Glutamatergic neuron (in vitro differentiated cells): ENCODE measurements around the gene FEM1C. TPM values are rescaled to one million over a fixed set of nuclear protein-coding genes. Genes with fewer than 3 reads are reported as not detected.

ENCODE experiments used
- DNase-seq: peaks from one replicate; pipeline ENCODE4 v3.0.0; 2022
- H3K27ac Mint-ChIP-seq: one replicate; pipeline ENCODE4 v1.8.0; 2020; ENCODE audit warnings: mild to moderate bottlenecking, mixed read lengths, inconsistent platforms; ENCODE audit not compliant: unreplicated experiment
- H3K27me3 Mint-ChIP-seq: one replicate; pipeline ENCODE4 v1.8.0; 2020; ENCODE audit warnings: mild to moderate bottlenecking, moderate library complexity, mixed read lengths, inconsistent platforms; ENCODE audit not compliant: unreplicated experiment
- H3K36me3 Mint-ChIP-seq: one replicate; pipeline ENCODE4 v1.8.0; 2020; ENCODE audit warnings: mild to moderate bottlenecking, mixed read lengths, inconsistent platforms; ENCODE audit not compliant: unreplicated experiment
- H3K4me1 Mint-ChIP-seq: one replicate; pipeline ENCODE4 v1.8.0; 2020; ENCODE audit warnings: mild to moderate bottlenecking, low read depth, mixed read lengths, inconsistent platforms; ENCODE audit not compliant: unreplicated experiment
- H3K4me3 Mint-ChIP-seq: one replicate; pipeline ENCODE4 v1.8.0; 2020; ENCODE audit warnings: mild to moderate bottlenecking, mixed read lengths, inconsistent platforms; ENCODE audit not compliant: unreplicated experiment
- H3K9me3 Mint-ChIP-seq: one replicate; pipeline ENCODE4 v1.8.0; 2020; ENCODE audit warnings: mild to moderate bottlenecking, moderate library complexity, mixed read lengths, inconsistent platforms; ENCODE audit not compliant: unreplicated experiment
- long read RNA-seq: library from polyadenylated mRNA; unstranded; transcript quantifications from one replicate; pipeline ENCODE4 v2.0.0, GENCODE V29; 2020; ENCODE audit not compliant: unreplicated experiment
- total RNA-seq: library from RNA; stranded (reverse); fragmentation: NEBNext Ultra II Directional; extraction: Animal tissue kit (Norgen Biotek cat#: 25700); gene quantifications from one replicate; pipeline ENCODE4 v1.2.1, GENCODE V29; 2021; ENCODE audit not compliant: unreplicated experiment
- TF ChIP-seq, protein P1 (sequence below): fragments of 200-600 bp; sonication (generic); IDR thresholded peaks from one replicate; pipeline ENCODE4 v1.5.0; 2021; ENCODE audit not compliant: partially characterized antibody, unreplicated experiment

The FEM1C gene, protein sequence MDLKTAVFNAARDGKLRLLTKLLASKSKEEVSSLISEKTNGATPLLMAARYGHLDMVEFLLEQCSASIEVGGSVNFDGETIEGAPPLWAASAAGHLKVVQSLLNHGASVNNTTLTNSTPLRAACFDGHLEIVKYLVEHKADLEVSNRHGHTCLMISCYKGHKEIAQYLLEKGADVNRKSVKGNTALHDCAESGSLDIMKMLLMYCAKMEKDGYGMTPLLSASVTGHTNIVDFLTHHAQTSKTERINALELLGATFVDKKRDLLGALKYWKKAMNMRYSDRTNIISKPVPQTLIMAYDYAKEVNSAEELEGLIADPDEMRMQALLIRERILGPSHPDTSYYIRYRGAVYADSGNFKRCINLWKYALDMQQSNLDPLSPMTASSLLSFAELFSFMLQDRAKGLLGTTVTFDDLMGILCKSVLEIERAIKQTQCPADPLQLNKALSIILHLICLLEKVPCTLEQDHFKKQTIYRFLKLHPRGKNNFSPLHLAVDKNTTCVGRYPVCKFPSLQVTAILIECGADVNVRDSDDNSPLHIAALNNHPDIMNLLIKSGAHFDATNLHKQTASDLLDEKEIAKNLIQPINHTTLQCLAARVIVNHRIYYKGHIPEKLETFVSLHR
- total RNA-seq, result 20.2 TPM
- long read RNA-seq, result 0 reads

DNA sequence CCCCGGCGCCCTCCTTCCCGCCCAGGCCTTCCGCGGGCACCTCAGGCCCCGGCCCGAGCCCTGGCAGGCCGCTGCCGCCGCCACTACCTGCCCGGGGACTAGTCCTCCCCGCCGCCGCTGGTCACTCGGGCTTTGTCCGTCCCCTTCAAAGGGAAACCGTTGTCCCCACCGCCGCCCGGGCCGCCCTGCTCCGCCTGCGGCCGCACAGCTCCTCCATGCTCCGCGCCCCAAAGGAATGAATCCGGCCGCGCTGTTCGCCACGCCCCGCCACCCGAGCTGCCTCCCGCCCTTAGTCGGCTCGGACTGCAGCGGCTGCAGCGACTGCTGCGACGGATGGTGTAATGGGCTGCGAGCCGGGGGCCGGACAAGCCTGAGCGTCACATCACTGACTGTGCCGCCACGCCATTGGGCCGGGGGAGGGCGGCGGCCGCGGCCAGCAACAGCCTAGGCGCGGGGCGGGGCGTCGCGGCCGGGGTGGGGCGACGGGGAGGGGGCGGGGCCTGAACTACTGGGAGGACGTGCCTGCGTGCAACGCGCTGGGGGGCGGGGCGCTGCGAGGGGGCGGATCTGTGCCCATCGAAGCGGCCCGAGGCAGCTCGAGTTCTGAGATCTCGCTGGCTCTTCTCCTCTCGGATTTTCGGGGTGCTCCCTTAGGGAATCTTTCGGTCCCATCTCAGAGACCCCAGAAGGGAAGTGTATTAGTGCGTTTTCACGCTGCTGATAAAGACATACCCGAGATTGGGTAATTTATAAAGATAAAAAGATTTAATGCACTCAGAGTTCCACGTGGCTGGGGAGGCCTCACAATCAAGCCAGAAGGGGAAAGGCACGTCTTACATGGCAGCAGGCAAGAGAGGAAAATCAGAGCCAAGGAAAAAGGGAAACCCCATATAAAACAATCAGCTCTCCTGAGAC lies at the start of gene FEM1C:
TSS of gene FEM1C (minus strand) at position 340 of the 915 bp plus-strand sequence. CDS start 1,282 bp downstream, outside the sequence.
- peaks cover 8% of the 10 kb centered on the region for H3K4me1 Mint-ChIP-seq
- TF ChIP-seq, protein P1, sequence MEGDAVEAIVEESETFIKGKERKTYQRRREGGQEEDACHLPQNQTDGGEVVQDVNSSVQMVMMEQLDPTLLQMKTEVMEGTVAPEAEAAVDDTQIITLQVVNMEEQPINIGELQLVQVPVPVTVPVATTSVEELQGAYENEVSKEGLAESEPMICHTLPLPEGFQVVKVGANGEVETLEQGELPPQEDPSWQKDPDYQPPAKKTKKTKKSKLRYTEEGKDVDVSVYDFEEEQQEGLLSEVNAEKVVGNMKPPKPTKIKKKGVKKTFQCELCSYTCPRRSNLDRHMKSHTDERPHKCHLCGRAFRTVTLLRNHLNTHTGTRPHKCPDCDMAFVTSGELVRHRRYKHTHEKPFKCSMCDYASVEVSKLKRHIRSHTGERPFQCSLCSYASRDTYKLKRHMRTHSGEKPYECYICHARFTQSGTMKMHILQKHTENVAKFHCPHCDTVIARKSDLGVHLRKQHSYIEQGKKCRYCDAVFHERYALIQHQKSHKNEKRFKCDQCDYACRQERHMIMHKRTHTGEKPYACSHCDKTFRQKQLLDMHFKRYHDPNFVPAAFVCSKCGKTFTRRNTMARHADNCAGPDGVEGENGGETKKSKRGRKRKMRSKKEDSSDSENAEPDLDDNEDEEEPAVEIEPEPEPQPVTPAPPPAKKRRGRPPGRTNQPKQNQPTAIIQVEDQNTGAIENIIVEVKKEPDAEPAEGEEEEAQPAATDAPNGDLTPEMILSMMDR, result no peak
- H3K27me3 Mint-ChIP-seq, result peaks cover 5% of the 10 kb centered on the region
- H3K27ac Mint-ChIP-seq, result peak within 1 kb of the TSS; percentile 97
- H3K4me3 Mint-ChIP-seq, result peak within 1 kb of the TSS; percentile 97
- peaks cover 4% of the 10 kb centered on the region for H3K36me3 Mint-ChIP-seq
- DNase-seq, result peak; percentile 99
- H3K9me3 Mint-ChIP-seq, result peaks cover 6% of the 10 kb centered on the region

DNA sequence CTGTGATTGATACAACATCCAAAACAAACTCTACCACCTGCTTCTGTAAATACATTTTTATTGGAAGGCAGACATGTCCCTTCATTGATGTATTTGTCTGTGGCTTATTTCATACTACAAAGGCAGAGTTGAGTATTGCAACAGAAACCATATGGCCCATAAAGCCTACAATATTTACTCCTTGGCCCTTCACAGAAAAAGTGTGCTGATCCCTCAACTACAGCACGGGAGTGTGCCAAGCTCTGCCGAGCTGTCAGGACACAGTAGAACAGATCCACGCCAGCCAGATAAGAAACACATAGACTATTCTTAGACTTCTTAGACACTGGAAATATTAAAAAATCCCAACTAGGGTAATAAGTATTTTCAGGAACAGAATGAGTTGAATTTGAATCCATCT lies 44.5 kb upstream of the FEM1C start:
- TF ChIP-seq, protein P1, result no peak
- no peak overlapping the region for H3K4me3 Mint-ChIP-seq
- H3K36me3 Mint-ChIP-seq, result no peaks in the 10 kb centered on the region
- H3K9me3 Mint-ChIP-seq, result no peaks in the 10 kb centered on the region
- H3K4me1 Mint-ChIP-seq, result no peaks in the 10 kb centered on the region
- no peak overlapping the region for H3K27ac Mint-ChIP-seq
- no peak for DNase-seq
- no peaks in the 10 kb centered on the region for H3K27me3 Mint-ChIP-seq

DNA sequence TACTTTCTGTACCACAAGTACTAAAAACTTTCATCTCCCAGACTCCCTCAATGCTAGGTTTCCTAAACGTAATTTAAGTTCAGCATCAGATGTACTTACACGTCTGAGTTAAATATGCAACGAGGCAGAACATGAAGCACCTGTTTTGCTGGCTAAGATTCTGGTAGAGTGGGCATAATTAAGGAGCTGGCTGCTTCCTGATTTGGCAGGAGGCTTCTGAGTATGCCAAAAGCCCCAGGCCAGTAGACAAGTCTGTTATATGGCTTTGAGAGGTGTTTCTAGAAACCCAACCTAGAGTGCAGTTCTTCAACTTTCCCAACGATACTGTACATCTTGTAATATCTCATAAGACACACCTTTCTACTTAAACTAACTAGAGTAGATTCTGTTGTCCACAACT lies 44.1 kb upstream of the FEM1C start:
- Mint-ChIP-seq H3K4me3 (no peak overlapping the region), H3K36me3 (no peaks in the 10 kb centered on the region), H3K27me3 (no peaks in the 10 kb centered on the region), H3K4me1 (no peaks in the 10 kb centered on the region), H3K27ac (no peak overlapping the region), H3K9me3 (no peaks in the 10 kb centered on the region)
- TF ChIP-seq, protein P1, result no peak
- DNase-seq, result no peak

DNA sequence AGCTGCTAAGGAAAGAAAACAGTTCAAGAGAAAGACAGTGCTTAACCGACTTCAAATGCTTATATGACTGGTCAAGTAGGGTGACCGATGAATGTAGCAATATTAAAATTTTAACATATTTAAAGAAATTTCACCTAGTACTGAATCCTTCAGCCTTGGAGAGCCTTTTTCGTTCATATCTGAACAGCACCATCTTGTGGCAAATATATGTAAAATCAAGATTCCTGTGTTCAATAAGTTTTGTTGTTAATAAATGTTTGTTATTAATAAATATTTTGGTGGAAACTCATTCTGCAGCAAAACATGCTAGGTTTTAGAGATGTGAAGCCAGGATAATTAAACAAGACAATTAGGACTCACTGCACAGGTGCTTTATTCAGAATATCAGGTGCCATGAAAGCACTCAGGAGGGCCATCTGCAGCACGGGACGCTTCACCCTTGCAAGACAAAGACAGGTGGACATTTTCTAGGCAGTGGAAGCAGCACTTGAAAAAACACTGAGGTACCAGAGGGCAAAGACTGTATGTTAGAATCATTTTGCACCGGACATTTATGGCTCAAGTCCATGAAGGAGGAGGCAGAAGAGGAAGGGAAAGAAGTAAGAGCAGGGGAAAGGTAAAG lies 42.1 kb upstream of the FEM1C start:
- Mint-ChIP-seq H3K4me1 (no peaks in the 10 kb centered on the region), H3K27ac (no peak overlapping the region), H3K27me3 (no peaks in the 10 kb centered on the region), H3K4me3 (no peak overlapping the region), H3K9me3 (no peaks in the 10 kb centered on the region), H3K36me3 (no peaks in the 10 kb centered on the region)
- TF ChIP-seq, protein P1, result peak; percentile 77
- no peak for DNase-seq
